Stimulated activated CD4-positive, alpha-beta T cell treated with anti-CD3 and anti-CD28 coated beads, Interleukin-4, amount 100 ng/mL, for 4 hours (primary cell): ENCODE results near the gene MAGEF1.
"Not testable (repeated sequence)": the region's sequence is repeated elsewhere in the genome, so short reads cannot be mapped to it uniquely, and the experiment has no call there.

Experiments used
- DNase-seq, 2 experiments: peaks; one replicate each; pipeline ENCODE4 v3.0.0-alpha.2; 2020

Gene MAGEF1

GRCh38 chr3:184741798-184742675 lies 30.2 kb upstream of the MAGEF1 start:
- DNase-seq: no peak

- no peak for DNase-seq
Measured at GRCh38 chr3:184741259-184741556, 29.3 kb upstream of the MAGEF1 start.

GRCh38 chr3:184740509-184741258 lies 28.8 kb upstream of the MAGEF1 start:
- no peak for DNase-seq

- DNase-seq: no peak
Measured at GRCh38 chr3:184739594-184740505, 28.0 kb upstream of the MAGEF1 start.

GRCh38 chr3:184738982-184739381 lies 27.1 kb upstream of the MAGEF1 start:
- no peak for DNase-seq

GRCh38 chr3:184738506-184738890 lies 26.6 kb upstream of the MAGEF1 start:
- DNase-seq: no peak

- no peak for DNase-seq
Measured at GRCh38 chr3:184737641-184738505, 26.0 kb upstream of the MAGEF1 start.

- DNase-seq: no peak
Measured at GRCh38 chr3:184737063-184737462, 25.2 kb upstream of the MAGEF1 start.

GRCh38 chr3:184734903-184735701 lies 23.2 kb upstream of the MAGEF1 start:
- DNase-seq: no peak

- DNase-seq: no peak
Measured at GRCh38 chr3:184733971-184734608, 22.2 kb upstream of the MAGEF1 start.

GRCh38 chr3:184733181-184733580 lies 21.3 kb upstream of the MAGEF1 start:
- DNase-seq: no peak

- no peak for DNase-seq
Measured at GRCh38 chr3:184731786-184732537, 20.1 kb upstream of the MAGEF1 start.

GRCh38 chr3:184730924-184731323 lies 19.1 kb upstream of the MAGEF1 start:
- DNase-seq: no peak

GRCh38 chr3:184729154-184729553 lies 17.3 kb upstream of the MAGEF1 start:
- DNase-seq: not testable (repeated sequence)

GRCh38 chr3:184728010-184728527 lies 16.2 kb upstream of the MAGEF1 start:
- no peak for DNase-seq

- peak in 1 of 2 experiments; percentile 26 for DNase-seq
Measured at GRCh38 chr3:184727357-184728009, 15.6 kb upstream of the MAGEF1 start.

- DNase-seq: no peak
Measured at GRCh38 chr3:184726497-184726896, 14.6 kb upstream of the MAGEF1 start.

- no peak for DNase-seq
Measured at GRCh38 chr3:184725176-184725719, 13.4 kb upstream of the MAGEF1 start.

GRCh38 chr3:184724699-184725098 lies 12.8 kb upstream of the MAGEF1 start:
- no peak for DNase-seq
